Umbilical cord (tissue), 2 donors: Measurements from ENCODE around the gene TTC23. TPM values are rescaled to one million over a fixed set of nuclear protein-coding genes. Genes with fewer than 3 reads are reported as not detected.

ENCODE experiments used
- DNase-seq: peaks from one replicate; pipeline ENCODE4 v3.0.0-alpha.2; 2015; ENCODE audit warnings: low spot score
- total RNA-seq: library from RNA; depleted of rRNA; stranded (reverse); fragments of >200 nt; gene quantifications from one replicate; pipeline ENCODE4 v1.2.3, GENCODE V29; 2014; ENCODE audit warnings: low replicate concordance; ENCODE audit not compliant: insufficient read depth

TTC23 gene
- total RNA-seq, 1 donor from 2014 or later: 68.1 TPM

- DNase-seq: peak; percentile 72
Measured at GRCh38 chr15:99104788-99105513, 144.4 kb downstream of the TTC23 start, which contains the start of gene SYNM. Gene SYNM, plus strand, starts transcription at chr15:99105080. Its CDS starts 120 bp downstream, at chr15:99105200.

GRCh38 chr15:99103279-99103678 is 146.1 kb downstream of the TTC23 start:
- no peak for DNase-seq

- no peak for DNase-seq
Measured at GRCh38 chr15:99102332-99103235, 146.8 kb downstream of the TTC23 start.

GRCh38 chr15:99101501-99101900 is 147.9 kb downstream of the TTC23 start:
- DNase-seq: no peak

- peak; percentile 75 for DNase-seq
Measured at GRCh38 chr15:99100245-99101173, 148.9 kb downstream of the TTC23 start.

GRCh38 chr15:99099661-99100060 is 149.7 kb downstream of the TTC23 start:
- DNase-seq: no peak

- no peak for DNase-seq
Measured at GRCh38 chr15:99098991-99099390, 150.4 kb downstream of the TTC23 start.

GRCh38 chr15:99098426-99098825 is 151.0 kb downstream of the TTC23 start:
- no peak for DNase-seq

GRCh38 chr15:99097441-99098410 is 151.7 kb downstream of the TTC23 start:
- no peak for DNase-seq

- DNase-seq: no peak
Measured at GRCh38 chr15:99096894-99097426, 152.4 kb downstream of the TTC23 start.

- DNase-seq: no peak
Measured at GRCh38 chr15:99096173-99096893, 153.0 kb downstream of the TTC23 start.

GRCh38 chr15:99095626-99096025 is 153.8 kb downstream of the TTC23 start:
- no peak for DNase-seq

GRCh38 chr15:99092554-99093172 is 156.7 kb downstream of the TTC23 start:
- no peak for DNase-seq

GRCh38 chr15:99090938-99091337 is 158.4 kb downstream of the TTC23 start:
- DNase-seq: no peak

- DNase-seq: no peak
Measured at GRCh38 chr15:99090011-99090699, 159.2 kb downstream of the TTC23 start.

- DNase-seq: no peak
Measured at GRCh38 chr15:99087405-99087943, 161.9 kb downstream of the TTC23 start.

GRCh38 chr15:99086327-99086667 is 163.1 kb downstream of the TTC23 start:
- DNase-seq: no peak
